GM23248 (cell line): ENCODE data around the gene GPR132.

ENCODE experiments used
- EZH2 ChIP-seq: fragments of 200-600 bp; sonication (generic); IDR thresholded peaks from 2 replicates; pipeline ENCODE4 v1.6.1; 2018; ENCODE audit warnings: antibody characterized with exemption, mild to moderate bottlenecking; ENCODE audit not compliant: insufficient read depth, poor library complexity, severe bottlenecking
- EZH2phosphoT487 ChIP-seq: fragments of 200-600 bp; sonication (generic); IDR thresholded peaks from 2 replicates; pipeline ENCODE4 v1.6.1; 2018; ENCODE audit warnings: antibody characterized with exemption, moderate library complexity, mild to moderate bottlenecking, low read depth; ENCODE audit not compliant: insufficient read depth

GRCh38 chr14:105097794-105098127, 32.5 kb upstream of the GPR132 start:
- TF ChIP-seq EZH2phosphoT487: no peak
- TF ChIP-seq EZH2: no peak
